ENCODE data around the gene PTGIS.

PTGIS gene

GRCh38 chr20:49461894-49462620, 105.9 kb downstream of the PTGIS start:
- no peak for TF ChIP-seq REST (IDR thresholded peaks at IDR 0.05; ENCODE audit: insufficient replicate concordance, low read depth)
- no peak for TF ChIP-seq POLR2AphosphoS5 (IDR thresholded peaks at IDR 0.05; ENCODE audit: low read depth)
- TF ChIP-seq SPI1 (IDR thresholded peaks at IDR 0.05; ENCODE audit: borderline replicate concordance, low read depth), result no peak
- no peak for TF ChIP-seq GABPA (IDR thresholded peaks at IDR 0.05; ENCODE audit: low read depth)
- TF ChIP-seq CTCF (IDR thresholded peaks at IDR 0.05; ENCODE audit: insufficient read depth, low read length), result no peak
- Histone ChIP-seq H3K27me3 (ENCODE audit: insufficient read depth, poor library complexity, severe bottlenecking) (peaks cover 25% of the 10 kb centered on the region), H3K27ac (replicated peaks) (no peak overlapping the region)

GRCh38 chr20:49460916-49461315, 107.0 kb downstream of the PTGIS start:
- H3K27me3 ChIP-seq (ENCODE audit: insufficient read depth, poor library complexity, severe bottlenecking), result peaks cover 25% of the 10 kb centered on the region
- no peak overlapping the region for H3K4me3 ChIP-seq (replicated peaks; ENCODE audit: insufficient read depth, low read length)
- no peak for DNase-seq (ENCODE audit: low read depth in 1 of 2, low spot score in 1 of 2)
- no peak overlapping the region for H3K27ac ChIP-seq (replicated peaks)
- TF ChIP-seq SPI1 (IDR thresholded peaks at IDR 0.05; ENCODE audit: borderline replicate concordance, low read depth) (no peak), POLR2AphosphoS5 (IDR thresholded peaks at IDR 0.05; ENCODE audit: low read depth) (no peak), CTCF (IDR thresholded peaks at IDR 0.05; ENCODE audit: insufficient read depth, low read length) (no peak), GABPA (IDR thresholded peaks at IDR 0.05; ENCODE audit: low read depth) (no peak), REST (IDR thresholded peaks at IDR 0.05; ENCODE audit: insufficient replicate concordance, low read depth) (no peak)

More at GRCh38 chr20:49461894-49462620, 105.9 kb downstream of the PTGIS start:
- no peak for DNase-seq (ENCODE audit: low read depth in 1 of 2, low spot score in 1 of 2)
- H3K4me3 ChIP-seq (replicated peaks; ENCODE audit: insufficient read depth, low read length), result no peak overlapping the region

GRCh38 chr20:49460131-49460530, 107.8 kb downstream of the PTGIS start:
- TF ChIP-seq REST (IDR thresholded peaks at IDR 0.05; ENCODE audit: insufficient replicate concordance, low read depth), result no peak
- TF ChIP-seq CTCF (IDR thresholded peaks at IDR 0.05; ENCODE audit: insufficient read depth, low read length), result no peak
- no peak for TF ChIP-seq POLR2AphosphoS5 (IDR thresholded peaks at IDR 0.05; ENCODE audit: low read depth)
- TF ChIP-seq SPI1 (IDR thresholded peaks at IDR 0.05; ENCODE audit: borderline replicate concordance, low read depth), result no peak
- no peak for TF ChIP-seq GABPA (IDR thresholded peaks at IDR 0.05; ENCODE audit: low read depth)
- no peak overlapping the region for H3K27ac ChIP-seq (replicated peaks)
- H3K27me3 ChIP-seq (ENCODE audit: insufficient read depth, poor library complexity, severe bottlenecking), result peaks cover 25% of the 10 kb centered on the region
- no peak overlapping the region for H3K4me3 ChIP-seq (replicated peaks; ENCODE audit: insufficient read depth, low read length)
- no peak for DNase-seq (ENCODE audit: low read depth in 1 of 2, low spot score in 1 of 2)
